ENCODE data around the gene WNT5B.

WNT5B gene

DNA sequence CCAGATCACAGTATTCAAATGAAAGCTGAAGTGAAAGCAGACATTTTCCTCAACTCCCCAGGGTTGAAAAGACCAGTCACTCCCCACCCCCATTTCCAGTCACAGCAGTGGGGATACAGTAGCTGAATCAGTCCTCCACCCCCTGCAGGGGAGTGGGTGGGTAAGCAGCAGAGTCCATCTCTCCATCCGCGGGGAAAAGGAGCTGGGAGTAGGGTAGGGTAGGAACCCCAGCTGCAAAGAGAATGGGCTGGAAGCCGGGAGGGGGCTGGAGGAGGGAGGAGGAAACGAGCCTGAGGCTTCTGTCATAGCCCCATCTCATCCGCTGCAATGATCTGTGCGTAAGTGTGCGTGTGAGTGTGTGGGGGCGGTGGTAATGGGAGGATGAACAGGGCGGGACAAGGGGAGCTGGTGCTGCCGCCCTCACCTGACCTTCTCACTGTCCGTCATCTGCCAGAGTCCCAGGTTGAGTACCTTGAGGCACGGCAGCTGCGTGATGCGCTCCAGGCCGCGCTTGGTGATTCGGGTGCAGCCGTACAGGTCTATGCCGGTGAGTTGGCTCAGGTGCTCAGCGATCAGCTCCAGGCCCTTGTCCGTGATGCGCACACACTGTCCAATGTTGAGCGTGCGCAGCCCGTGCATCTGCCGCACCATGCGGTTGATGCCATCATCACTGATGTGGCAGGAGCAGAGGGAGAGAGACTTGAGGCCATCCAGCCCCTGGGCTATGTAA lies 36.4 kb upstream of the WNT5B start:
- peak; percentile 55 to 75 for DNase-seq (ENCODE audit: low read depth in 2 of 2)
- TF ChIP-seq, protein P1, sequence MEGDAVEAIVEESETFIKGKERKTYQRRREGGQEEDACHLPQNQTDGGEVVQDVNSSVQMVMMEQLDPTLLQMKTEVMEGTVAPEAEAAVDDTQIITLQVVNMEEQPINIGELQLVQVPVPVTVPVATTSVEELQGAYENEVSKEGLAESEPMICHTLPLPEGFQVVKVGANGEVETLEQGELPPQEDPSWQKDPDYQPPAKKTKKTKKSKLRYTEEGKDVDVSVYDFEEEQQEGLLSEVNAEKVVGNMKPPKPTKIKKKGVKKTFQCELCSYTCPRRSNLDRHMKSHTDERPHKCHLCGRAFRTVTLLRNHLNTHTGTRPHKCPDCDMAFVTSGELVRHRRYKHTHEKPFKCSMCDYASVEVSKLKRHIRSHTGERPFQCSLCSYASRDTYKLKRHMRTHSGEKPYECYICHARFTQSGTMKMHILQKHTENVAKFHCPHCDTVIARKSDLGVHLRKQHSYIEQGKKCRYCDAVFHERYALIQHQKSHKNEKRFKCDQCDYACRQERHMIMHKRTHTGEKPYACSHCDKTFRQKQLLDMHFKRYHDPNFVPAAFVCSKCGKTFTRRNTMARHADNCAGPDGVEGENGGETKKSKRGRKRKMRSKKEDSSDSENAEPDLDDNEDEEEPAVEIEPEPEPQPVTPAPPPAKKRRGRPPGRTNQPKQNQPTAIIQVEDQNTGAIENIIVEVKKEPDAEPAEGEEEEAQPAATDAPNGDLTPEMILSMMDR (IDR thresholded peaks at IDR 0.05; ENCODE audit: low read depth, low read length), result peak; percentile 4
- H3K4me3 ChIP-seq (replicated peaks in 1 of 2; ENCODE audit: low read depth in 2 of 2, low read length in 2 of 2), result peak overlapping the region; percentile 66 to 71

DNA sequence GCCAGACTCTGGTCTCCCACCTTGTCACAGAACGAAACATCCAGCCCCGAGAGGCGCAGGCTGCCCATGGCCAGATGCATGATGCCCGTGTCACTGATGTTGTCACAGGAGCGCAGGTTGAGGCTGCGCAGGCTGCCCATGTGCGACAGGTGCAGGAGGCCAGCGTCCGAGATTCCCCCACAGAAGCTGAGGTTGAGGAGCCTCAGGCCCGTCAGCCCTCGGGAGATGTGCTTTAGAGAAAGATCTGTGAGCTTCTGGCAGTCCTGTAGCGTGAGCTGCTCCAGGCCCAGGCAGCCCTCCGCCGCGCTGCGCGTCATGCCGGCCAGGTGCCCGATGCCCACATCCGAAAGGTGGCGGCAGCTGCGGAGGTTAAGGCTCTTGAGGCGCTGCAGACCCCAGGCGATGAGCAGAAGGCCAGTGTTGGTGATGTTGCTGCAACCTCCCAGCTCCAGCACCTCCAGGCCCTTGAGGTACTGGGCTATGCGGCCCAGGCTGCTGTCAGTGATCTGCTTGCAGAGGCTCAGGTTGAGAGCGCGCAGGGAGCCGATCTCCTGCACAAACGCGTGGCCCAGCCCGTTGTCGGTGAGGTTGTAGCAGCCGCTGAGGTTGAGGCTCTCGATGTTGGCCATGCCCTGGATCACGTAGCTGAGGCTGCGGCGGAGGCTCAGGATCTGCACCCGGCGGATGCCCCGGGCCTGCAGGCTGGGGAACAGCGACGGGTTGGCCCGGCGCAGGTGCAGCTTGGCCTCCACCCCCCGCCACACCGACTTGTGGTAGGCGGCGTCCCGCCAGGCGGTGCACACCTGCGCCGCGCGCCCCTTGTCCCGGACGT lies 35.6 kb upstream of the WNT5B start:
- TF ChIP-seq, protein P1 (IDR thresholded peaks at IDR 0.05; ENCODE audit: low read depth, low read length), result no peak
- DNase-seq (ENCODE audit: low read depth in 2 of 2), result peak in 1 of 2 donors; percentile 48
- peak overlapping the region; percentile 66 to 71 for H3K4me3 ChIP-seq (replicated peaks in 1 of 2; ENCODE audit: low read depth in 2 of 2, low read length in 2 of 2)

DNA sequence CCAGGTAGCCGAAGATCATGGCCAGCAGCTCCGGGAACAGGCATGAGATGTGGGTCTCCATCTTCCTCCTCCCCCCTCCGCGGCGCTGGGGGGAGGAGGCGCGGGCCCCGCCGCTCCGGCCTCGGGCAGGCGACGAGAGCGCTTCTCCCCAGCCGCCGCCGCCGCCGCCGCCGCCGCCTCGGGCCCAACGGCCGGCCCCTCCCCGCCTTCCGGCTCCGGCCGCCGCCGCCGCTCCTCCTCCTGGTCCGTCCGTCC lies 35.1 kb upstream of the WNT5B start:
- TF ChIP-seq, protein P1 (IDR thresholded peaks at IDR 0.05; ENCODE audit: low read depth, low read length), result no peak
- DNase-seq (ENCODE audit: low read depth in 2 of 2), result no peak
- H3K4me3 ChIP-seq (replicated peaks in 1 of 2; ENCODE audit: low read depth in 2 of 2, low read length in 2 of 2), result peak overlapping the region; percentile 66 to 71

DNA sequence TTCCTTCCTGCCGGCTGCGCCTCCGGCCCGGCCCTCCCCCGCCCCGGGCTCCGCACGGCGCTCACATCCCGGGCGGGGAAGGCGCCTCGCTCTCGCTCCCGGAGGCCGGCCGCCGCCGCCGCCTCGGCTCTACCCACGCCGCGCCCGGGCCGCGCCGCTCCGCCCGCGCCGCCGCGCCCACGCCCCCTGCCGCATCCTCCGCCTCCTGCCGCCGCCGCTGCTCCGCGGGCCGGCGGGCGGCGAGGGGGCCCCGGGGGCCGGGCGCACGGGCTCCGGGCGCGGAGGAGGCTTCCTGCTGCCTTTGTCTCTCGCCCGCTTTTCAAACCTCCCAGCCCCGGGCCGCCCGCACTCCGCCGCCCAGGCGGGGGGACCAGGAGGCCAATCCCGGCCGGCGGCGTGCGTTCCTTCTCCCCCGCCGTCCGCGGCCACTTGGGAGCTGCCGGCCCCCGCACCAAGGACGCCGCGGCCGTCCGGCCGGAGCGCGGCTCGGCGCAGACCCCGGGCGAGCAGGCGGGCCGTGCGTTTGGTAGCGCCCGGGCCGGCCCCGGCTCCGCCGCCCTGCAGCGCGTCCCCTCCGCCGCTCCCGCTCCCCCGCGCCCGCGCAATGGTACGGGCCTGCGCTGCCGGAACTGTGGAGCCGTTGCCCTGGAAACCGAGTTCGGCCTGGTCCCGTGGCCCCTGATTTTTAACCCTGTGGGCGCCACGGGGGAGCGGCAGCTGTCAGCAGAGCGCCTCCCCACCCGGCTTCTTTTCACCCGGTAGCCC lies 34.6 kb upstream of the WNT5B start, which contains the start of gene FBXL14:
Gene FBXL14 (minus strand): TSS at position 321 of the 765 bp plus-strand sequence. CDS start 515 bp downstream, outside the sequence.
- TF ChIP-seq, protein P1 (IDR thresholded peaks at IDR 0.05; ENCODE audit: low read depth, low read length), result no peak
- peak within 1 kb of the TSS; percentile 66 to 71 for H3K4me3 ChIP-seq (replicated peaks in 1 of 2; ENCODE audit: low read depth in 2 of 2, low read length in 2 of 2)
- DNase-seq (ENCODE audit: low read depth in 2 of 2), result peak; percentile 83 to 92

DNA sequence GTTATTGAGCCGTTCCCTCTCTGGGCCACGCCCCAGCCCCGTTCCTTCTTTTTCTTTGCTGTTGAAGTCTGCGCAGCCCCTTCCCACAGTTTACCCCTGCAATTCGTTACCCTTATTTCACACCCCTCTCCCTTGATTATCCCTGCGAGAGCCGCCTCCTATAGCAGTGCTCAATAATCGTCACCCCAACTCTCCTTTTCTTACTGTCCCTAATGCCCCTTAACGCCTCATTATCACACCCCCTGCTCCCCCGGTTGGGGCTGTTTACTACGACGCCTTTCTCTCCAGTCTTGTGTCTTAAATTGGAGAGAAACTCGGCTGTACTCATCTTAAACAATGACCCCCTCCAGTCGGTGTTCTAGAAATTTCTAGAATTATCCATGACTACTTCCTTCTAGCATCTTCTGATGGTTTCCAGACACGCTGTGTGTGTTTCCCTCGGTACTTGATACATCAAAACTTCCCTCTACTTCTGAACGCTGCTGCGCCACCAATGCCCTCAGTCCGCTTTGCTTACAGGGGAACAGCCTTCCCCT lies 33.9 kb upstream of the WNT5B start:
- TF ChIP-seq, protein P1 (IDR thresholded peaks at IDR 0.05; ENCODE audit: low read depth, low read length), result no peak
- DNase-seq (ENCODE audit: low read depth in 2 of 2), result peak in 1 of 2 donors; percentile 55
- peak overlapping the region; percentile 62 to 71 for H3K4me3 ChIP-seq (replicated peaks in 1 of 2; ENCODE audit: low read depth in 2 of 2, low read length in 2 of 2)

DNA sequence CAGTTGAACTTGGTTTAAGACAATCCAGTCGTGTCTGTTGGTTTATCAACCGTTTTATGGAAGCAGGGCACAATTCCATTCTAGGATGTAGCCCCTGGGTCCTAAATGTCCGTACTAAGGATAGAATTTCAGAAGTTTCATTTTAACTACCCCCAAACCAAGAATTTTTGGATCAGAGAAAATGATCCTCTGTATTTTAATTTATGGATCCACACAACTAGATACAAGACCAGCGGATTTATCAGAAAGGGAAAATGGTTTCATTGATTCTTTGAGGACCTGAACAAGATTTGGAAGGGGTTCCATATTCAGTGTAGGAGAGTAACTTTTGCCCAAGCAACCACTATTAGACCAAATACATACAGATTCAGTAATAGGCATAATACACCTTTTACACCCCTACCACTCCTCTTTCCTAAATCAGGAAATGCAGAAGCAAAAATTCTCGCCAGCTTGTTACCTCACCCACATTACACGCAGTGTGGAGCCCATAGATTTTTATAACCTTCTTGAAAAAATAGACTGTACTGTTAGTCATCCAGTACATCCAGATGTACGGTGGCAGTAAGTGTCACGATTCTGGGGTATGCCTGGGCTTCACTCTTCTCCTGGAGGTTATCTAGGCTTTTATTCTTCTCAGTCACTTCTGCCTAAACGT lies 33.2 kb upstream of the WNT5B start:
- peak in 1 of 2 donors; percentile 63 for DNase-seq (ENCODE audit: low read depth in 2 of 2)
- peak overlapping the region in 1 of 2 donors; percentile 71 for H3K4me3 ChIP-seq (replicated peaks in 1 of 2; ENCODE audit: low read depth in 2 of 2, low read length in 2 of 2)
- TF ChIP-seq, protein P1 (IDR thresholded peaks at IDR 0.05; ENCODE audit: low read depth, low read length), result no peak
